ENCODE data around the gene POLRMT. TPM values are rescaled to one million over a fixed set of nuclear protein-coding genes. Genes with fewer than 3 reads are reported as not detected.

The POLRMT gene
- 100 to 1,000 TPM in 1 of 2 donors, 10 to 100 TPM in 1; 55.0 to 104 TPM for total RNA-seq

DNA sequence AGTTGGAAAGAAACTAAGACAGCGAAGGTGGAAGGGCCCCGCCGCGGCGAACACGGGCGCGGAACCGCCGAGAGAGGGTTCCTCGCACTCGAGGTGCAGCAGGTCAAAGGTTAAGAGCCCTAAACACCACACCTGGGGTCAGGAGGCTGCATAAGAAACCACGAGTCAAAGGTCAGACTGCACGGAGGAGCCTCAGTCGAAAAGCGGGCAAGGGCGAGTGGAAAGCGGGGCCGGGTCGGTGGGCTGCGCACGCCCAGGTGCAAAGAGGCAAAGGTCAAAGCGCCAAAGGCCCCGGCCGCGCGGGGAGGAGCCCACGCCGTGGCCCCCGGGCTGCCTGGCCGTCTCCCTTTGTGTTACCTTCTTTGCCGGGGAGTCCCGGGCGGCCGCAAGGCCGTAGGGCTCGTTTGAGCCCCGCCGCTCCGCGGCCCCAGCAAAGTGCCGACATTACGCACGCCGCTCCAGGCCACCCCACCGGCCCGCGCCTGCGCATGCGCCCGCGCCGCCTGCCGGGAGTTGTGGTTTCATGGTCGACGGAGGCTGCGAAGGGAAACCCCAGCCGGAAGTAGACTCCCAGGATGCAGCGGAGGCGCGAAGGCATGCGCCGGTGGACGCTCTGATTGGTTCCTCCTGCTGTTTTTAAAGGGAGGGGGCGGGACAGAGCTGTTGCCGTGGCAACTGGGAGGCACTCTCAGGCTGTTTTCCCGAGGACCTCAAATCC, at the start of gene POLRMT:
Gene POLRMT, minus strand, starts transcription at position 470 of the 718 bp plus-strand sequence. Its CDS starts 25 bp downstream, at position 445.
- ATAC-seq (peak; percentile 97 to 98), DNase-seq (ENCODE audit: low spot score) (peak; percentile 98)
- H3K4me1 Mint-ChIP-seq (ENCODE audit: low read depth in 2 of 2), result peaks cover 9 to 16% of the 10 kb centered on the region in 2 donors
- H3K27me3 Mint-ChIP-seq, result no peaks in the 10 kb centered on the region
- no peaks in the 10 kb centered on the region for H3K9me3 Mint-ChIP-seq
- H3K4me3 Mint-ChIP-seq, result peak within 1 kb of the TSS; percentile 91
- peak within 1 kb of the TSS; percentile 82 to 83 for H3K27ac Mint-ChIP-seq
- no peaks in the 10 kb centered on the region for H3K36me3 Mint-ChIP-seq

DNA sequence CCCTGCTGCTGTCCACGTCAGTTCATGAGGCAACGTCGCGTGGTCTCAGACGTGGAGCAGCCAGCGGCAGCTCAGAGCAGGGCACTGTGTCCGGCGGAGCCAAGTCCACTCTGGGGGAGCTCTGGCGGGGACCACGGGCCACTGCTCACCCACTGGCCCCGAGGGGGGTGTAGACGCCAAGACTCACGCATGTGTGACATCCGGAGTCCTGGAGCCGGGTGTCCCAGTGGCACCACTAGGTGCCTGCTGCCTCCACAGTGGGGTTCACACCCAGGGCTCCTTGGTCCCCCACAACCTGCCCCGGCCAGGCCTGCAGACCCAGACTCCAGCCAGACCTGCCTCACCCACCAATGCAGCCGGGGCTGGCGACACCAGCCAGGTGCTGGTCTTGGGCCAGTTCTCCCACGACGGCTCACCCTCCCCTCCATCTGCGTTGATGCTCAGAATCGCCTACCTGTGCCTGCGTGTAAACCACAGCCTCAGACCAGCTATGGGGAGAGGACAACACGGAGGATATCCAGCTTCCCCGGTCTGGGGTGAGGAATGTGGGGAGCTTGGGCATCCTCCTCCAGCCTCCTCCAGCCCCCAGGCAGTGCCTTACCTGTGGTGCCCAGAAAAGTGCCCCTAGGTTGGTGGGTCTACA, 49.5 kb upstream of the POLRMT start:
- DNase-seq (ENCODE audit: low spot score) (no peak), ATAC-seq (no peak)
- Mint-ChIP-seq H3K4me1 (ENCODE audit: low read depth in 2 of 2) (no peaks in the 10 kb centered on the region), H3K4me3 (no peak overlapping the region), H3K27me3 (no peaks in the 10 kb centered on the region), H3K36me3 (no peaks in the 10 kb centered on the region), H3K9me3 (no peaks in the 10 kb centered on the region), H3K27ac (no peak overlapping the region)

DNA sequence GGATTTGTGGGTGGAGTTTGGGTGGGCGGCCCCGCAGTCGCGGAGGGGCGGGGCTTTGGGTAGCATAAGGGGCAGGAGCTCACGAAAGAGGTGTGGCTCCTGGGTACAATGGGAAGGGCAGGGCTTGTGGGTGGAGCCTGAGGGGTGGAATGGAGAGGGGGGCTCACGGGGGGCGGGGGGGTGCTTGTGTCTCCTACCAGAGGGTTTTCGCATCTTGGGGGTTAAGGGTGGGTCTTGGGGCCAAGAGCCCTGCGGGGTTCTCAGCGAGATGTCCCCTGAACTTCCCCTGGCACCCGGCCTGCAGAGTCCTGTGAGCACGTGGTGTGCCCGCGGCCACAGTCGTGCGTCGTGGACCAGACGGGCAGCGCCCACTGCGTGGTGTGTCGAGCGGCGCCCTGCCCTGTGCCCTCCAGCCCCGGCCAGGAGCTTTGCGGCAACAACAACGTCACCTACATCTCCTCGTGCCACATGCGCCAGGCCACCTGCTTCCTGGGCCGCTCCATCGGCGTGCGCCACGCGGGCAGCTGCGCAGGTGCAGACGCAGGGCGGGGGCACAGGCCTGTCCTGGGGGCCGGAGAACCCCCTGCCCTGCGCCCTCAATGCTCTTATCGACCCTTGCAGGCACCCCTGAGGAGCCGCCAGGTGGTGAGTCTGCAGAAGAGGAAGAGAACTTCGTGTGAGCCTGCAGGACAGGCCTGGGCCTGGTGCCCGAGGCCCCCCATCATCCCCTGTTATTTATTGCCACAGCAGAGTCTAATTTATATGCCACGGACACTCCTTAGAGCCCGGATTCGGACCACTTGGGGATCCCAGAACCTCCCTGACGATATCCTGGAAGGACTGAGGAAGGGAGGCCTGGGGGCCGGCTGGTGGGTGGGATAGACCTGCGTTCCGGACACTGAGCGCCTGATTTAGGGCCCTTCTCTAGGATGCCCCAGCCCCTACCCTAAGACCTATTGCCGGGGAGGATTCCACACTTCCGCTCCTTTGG, 48.0 kb upstream of the POLRMT start:
- no peak for ATAC-seq
- H3K36me3 Mint-ChIP-seq, result no peaks in the 10 kb centered on the region
- no peaks in the 10 kb centered on the region for H3K4me1 Mint-ChIP-seq (ENCODE audit: low read depth in 2 of 2)
- no peaks in the 10 kb centered on the region for H3K9me3 Mint-ChIP-seq
- no peaks in the 10 kb centered on the region for H3K27me3 Mint-ChIP-seq
- DNase-seq (ENCODE audit: low spot score), result peak; percentile 94
- peak overlapping the region; percentile 74 to 89 for H3K27ac Mint-ChIP-seq
- H3K4me3 Mint-ChIP-seq, result peak overlapping the region; percentile 80

DNA sequence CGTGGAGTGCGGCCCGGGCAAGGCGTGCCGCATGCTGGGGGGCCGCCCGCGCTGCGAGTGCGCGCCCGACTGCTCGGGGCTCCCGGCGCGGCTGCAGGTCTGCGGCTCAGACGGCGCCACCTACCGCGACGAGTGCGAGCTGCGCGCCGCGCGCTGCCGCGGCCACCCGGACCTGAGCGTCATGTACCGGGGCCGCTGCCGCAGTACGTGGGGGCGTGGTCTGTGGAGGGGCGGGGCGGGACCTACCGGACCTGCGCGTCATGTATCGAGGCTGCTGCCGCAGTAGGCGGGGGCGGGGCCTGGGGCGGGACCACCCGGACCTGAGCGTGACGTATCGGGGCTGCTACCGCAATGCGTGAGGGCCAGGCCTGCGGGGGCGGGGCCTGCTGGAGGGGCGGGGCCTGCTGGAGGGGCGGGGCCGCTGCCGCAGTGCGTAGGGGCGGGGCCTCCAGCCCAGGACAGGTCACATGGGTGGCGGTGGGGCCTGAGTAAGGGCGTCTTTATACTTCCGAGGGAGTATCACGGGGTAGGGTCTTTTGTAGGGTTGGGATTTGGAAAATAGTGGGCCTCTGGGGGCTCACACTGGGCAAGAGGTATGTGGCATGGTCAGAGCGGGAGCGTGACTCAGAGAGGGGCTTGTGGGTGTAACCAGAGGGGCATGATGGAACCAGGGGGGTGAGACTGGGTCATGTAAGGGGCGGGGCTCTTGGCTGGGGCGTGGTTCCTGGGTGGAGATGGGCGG, 47.1 kb upstream of the POLRMT start:
- ATAC-seq (peak; percentile 90 to 93), DNase-seq (ENCODE audit: low spot score) (peak; percentile 99)
- Mint-ChIP-seq H3K4me1 (ENCODE audit: low read depth in 2 of 2) (no peaks in the 10 kb centered on the region), H3K27me3 (peaks cover 1% of the 10 kb centered on the region in 2 donors), H3K9me3 (no peaks in the 10 kb centered on the region), H3K36me3 (no peaks in the 10 kb centered on the region), H3K27ac (peak overlapping the region; percentile 74 to 89), H3K4me3 (peak overlapping the region; percentile 80)

DNA sequence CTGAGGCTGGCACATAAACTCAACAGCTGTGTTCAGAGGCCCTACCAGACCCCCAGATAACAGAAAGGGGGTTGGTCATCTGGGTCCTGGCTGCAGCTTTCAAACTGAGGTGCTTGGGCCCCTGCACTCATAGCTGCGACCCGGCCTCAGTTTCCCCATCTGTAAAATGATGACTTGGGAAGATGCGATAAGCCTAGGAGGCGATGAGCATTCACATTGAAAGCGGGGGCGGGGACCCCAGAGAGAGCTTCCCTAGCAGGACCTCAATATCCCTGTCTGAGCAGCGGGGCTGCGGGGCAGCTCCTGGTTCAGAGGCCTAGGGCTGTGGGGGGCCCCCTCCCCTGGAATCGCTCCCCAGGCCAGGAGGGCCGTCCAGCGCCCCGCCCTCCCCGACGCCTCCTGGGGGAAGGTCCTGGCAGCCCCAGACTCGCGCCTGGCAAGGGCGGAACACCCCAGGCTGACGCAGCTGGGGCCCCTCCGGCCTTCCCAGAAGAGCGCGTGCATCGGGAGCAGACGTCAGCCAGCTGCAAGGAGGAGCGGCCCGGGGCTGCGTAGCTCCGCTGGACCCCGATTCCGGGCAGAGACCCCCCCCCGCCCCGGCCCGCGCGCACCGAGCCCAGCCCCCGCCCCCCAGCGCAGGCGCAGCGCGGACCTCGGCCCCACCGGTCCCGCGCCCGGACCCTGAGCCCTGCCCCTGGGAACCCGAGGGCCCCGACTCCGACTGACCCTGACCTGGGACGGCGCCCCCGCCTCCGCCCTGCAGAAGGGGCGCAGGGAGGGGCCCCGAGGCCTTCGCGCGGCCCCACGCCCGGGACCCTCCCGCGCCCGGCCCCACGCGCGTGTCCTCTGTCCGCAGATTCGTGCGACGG, 46.3 kb upstream of the POLRMT start:
- Mint-ChIP-seq H3K36me3 (no peaks in the 10 kb centered on the region), H3K27ac (no peak overlapping the region), H3K4me3 (peak overlapping the region; percentile 62), H3K4me1 (ENCODE audit: low read depth in 2 of 2) (no peaks in the 10 kb centered on the region), H3K27me3 (peaks cover 6% of the 10 kb centered on the region in 2 donors), H3K9me3 (no peaks in the 10 kb centered on the region)
- no peak for DNase-seq (ENCODE audit: low spot score)
- no peak for ATAC-seq

DNA sequence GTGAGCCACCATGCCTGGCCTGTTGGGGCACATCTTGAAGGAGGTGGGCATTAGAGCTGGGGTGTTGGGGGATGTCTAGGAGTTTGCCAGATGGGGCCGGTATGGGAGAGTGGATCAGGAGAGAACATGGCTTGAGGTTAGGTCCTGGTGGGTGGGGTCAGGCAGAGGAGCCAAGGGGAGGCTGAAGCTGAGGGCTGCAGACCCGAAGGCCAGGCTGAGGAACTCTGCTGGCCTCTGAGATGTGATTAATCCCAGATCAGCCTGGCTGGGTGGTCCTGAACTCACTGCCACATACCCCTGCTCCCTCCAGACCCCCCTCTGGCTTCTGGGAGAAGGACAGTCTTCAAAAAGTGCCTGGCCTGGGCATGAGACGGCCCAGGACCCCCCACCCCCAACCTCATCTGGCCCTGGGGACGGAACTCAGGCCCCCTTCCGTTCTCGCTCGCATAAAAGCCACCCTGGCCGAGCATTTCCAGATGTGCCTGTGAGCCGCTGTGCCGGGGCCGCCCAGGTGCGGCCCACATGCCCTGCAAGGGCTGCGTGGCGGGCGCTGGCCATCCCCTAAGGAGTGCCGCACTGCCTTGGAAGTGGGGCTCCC, 45.6 kb upstream of the POLRMT start:
- H3K27ac Mint-ChIP-seq, result no peak overlapping the region

DNA sequence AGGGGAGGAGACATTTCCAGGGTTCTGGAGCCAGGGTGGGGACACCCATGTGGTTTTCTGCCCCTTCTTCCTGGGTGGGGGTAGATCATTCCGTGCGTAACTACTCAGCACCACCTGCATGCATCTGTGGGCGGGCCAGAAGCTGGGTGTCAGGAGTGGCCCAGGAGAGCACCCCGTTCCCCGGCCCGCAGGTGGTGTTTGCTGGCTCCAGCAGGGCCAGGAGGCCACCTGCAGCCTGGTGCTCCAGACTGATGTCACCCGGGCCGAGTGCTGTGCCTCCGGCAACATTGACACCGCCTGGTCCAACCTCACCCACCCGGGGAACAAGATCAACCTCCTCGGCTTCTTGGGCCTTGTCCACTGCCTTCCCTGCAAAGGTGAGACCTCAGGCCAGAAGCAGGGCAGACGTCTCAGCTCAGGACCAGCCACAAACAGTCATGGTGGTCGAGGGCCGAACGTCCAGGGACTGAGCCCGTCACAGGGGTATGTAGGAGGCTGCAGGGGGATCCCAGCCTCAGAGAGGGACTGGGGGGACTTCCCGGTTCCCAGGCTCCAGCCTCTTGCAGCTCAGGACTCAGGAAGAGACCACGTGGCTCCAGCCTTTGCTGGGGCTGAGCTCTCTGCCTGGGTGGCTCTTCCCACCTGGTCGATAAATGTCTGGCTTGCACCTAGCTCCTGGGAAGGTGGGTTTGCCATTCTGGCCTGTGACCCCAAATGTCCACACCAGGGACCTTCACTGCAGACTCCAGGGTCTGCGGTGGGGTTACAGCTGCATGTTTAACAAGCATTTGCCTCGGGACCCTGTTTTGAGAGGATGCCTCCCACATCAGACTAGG, 44.5 kb upstream of the POLRMT start:
- Mint-ChIP-seq H3K27me3 (peaks cover 6 to 10% of the 10 kb centered on the region in 2 donors), H3K9me3 (no peaks in the 10 kb centered on the region)

More for the DNA sequence above, 45.6 kb upstream of the POLRMT start:
- ATAC-seq (no peak), DNase-seq (ENCODE audit: low spot score) (no peak)
- Mint-ChIP-seq H3K4me3 (peak overlapping the region; percentile 62), H3K4me1 (ENCODE audit: low read depth in 2 of 2) (peaks cover 0 to under 1% of the 10 kb centered on the region in 2 donors), H3K9me3 (no peaks in the 10 kb centered on the region), H3K36me3 (no peaks in the 10 kb centered on the region), H3K27me3 (peaks cover 6 to 7% of the 10 kb centered on the region in 2 donors)

DNA sequence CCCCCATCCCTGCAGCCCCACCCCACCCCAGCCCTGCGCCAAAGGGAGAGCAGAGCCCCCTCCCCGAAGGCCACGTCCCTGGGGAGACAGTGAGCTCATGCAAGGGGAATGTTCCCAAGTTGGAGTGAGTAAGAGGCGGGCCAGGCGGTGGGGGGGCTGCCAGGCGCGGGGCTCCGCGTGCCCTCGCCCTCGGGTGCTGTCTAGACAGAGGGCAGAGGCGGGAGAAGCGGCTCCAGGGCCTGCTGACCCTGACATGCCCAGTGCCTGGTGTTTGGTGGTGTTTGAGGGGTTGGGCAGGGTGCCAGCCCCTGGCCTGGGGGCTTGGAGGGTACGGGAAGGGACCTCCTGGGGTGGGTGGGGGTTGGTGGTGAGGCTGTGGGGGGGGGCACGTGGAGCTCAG, 43.9 kb upstream of the POLRMT start:
- ATAC-seq (no peak), DNase-seq (ENCODE audit: low spot score) (no peak)
- H3K9me3 Mint-ChIP-seq, result no peaks in the 10 kb centered on the region
- H3K27ac Mint-ChIP-seq, result no peak overlapping the region
- peaks cover 6 to 10% of the 10 kb centered on the region in 2 donors for H3K27me3 Mint-ChIP-seq
- H3K36me3 Mint-ChIP-seq, result no peaks in the 10 kb centered on the region
- peaks cover 0 to 5% of the 10 kb centered on the region in 2 donors for H3K4me1 Mint-ChIP-seq (ENCODE audit: low read depth in 2 of 2)
- no peak overlapping the region for H3K4me3 Mint-ChIP-seq

More for the DNA sequence above, 44.5 kb upstream of the POLRMT start:
- no peak overlapping the region for H3K4me3 Mint-ChIP-seq
- no peaks in the 10 kb centered on the region for H3K36me3 Mint-ChIP-seq
- DNase-seq (ENCODE audit: low spot score), result no peak
- no peak for ATAC-seq
- H3K4me1 Mint-ChIP-seq (ENCODE audit: low read depth in 2 of 2), result peaks cover 0 to 5% of the 10 kb centered on the region in 2 donors
- no peak overlapping the region for H3K27ac Mint-ChIP-seq

DNA sequence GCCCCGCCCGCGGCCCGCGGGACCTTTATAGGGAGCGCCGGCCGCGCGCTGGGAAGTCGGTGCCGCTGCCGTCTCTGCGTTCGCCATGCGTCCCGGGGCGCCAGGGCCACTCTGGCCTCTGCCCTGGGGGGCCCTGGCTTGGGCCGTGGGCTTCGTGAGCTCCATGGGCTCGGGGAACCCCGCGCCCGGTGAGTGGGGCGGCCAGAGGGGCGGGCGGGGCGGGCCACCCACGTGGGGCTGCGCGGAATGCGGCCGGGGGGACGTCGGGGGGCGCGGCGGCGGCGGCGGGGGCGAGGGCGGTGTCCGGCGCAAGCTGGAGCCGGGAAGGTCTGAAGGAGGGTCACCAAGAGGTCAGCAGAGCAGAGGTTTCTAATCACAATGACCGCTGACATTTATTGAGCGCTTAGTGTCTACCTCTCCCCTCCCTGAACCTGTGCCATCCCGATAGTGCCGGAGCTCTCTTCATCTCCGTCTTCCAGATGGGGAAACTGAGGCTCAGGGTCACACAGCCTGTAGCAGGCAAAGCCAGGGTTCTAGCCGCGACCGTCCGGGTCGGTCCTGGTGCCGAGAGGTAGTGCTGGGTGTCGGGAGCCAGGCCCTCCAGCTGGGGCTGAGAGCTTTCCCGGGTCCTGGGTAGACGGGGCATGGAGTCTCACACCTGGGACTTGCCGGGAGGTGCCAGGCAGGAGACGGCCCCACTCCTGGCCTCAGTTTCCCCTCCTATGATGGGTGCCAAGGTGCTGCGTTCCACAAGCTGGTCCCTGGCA, 43.2 kb upstream of the POLRMT start, which contains the start of gene FSTL3:
Gene FSTL3, plus strand, starts transcription at position 54 of the 767 bp plus-strand sequence. Its CDS starts 32 bp downstream, at position 86.
- Mint-ChIP-seq H3K4me3 (no peak within 1 kb of the TSS), H3K9me3 (no peaks in the 10 kb centered on the region), H3K27me3 (peaks cover 6 to 10% of the 10 kb centered on the region in 2 donors), H3K36me3 (no peaks in the 10 kb centered on the region), H3K4me1 (ENCODE audit: low read depth in 2 of 2) (peaks cover 0 to 5% of the 10 kb centered on the region in 2 donors), H3K27ac (no peak within 1 kb of the TSS)
- ATAC-seq, result no peak
- DNase-seq (ENCODE audit: low spot score), result no peak

DNA sequence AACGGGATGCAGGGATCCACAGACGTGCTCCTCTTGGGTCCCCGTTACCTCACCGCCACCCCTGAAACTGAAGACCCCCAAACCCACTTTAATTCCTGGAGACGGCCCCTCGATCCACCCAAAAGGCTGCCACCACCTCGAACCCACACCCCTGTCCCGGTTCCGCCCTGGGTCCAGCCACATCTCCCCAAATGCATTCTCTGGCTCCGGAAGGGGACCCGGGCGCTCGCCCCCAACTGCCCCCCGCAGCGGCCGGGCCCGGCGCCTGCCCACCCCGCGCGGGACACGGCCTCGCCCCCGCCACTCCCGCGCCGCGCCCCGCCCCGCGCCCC, 42.6 kb upstream of the POLRMT start:
- Mint-ChIP-seq H3K36me3 (no peaks in the 10 kb centered on the region), H3K9me3 (no peaks in the 10 kb centered on the region), H3K4me3 (no peak overlapping the region), H3K27me3 (peaks cover 6 to 10% of the 10 kb centered on the region in 2 donors), H3K4me1 (ENCODE audit: low read depth in 2 of 2) (peaks cover 0 to 5% of the 10 kb centered on the region in 2 donors), H3K27ac (no peak overlapping the region)
- ATAC-seq (no peak), DNase-seq (ENCODE audit: low spot score) (no peak)
